ENCODE measurements around the gene OR6B1.

- TF ChIP-seq CTCF (IDR thresholded peaks at IDR 0.05) = no peak
- no peak for TF ChIP-seq POLR2A (IDR thresholded peaks at IDR 0.05)
Observed at GRCh38 chr7:143988976-143989745, 11.0 kb upstream of the OR6B1 start.

Data from esophagus squamous epithelium (tissue), 4 donors.